RKO (cell line): Measurements from ENCODE around the gene LANCL2.

Experiments used
- DNase-seq: peaks from one replicate; pipeline ENCODE4 v3.0.0-alpha.2; 2016; ENCODE audit warnings: low spot score

The LANCL2 gene

GRCh38 chr7:55405856-55406541 is 40.9 kb downstream of the LANCL2 start:
- DNase-seq: no peak

DNA sequence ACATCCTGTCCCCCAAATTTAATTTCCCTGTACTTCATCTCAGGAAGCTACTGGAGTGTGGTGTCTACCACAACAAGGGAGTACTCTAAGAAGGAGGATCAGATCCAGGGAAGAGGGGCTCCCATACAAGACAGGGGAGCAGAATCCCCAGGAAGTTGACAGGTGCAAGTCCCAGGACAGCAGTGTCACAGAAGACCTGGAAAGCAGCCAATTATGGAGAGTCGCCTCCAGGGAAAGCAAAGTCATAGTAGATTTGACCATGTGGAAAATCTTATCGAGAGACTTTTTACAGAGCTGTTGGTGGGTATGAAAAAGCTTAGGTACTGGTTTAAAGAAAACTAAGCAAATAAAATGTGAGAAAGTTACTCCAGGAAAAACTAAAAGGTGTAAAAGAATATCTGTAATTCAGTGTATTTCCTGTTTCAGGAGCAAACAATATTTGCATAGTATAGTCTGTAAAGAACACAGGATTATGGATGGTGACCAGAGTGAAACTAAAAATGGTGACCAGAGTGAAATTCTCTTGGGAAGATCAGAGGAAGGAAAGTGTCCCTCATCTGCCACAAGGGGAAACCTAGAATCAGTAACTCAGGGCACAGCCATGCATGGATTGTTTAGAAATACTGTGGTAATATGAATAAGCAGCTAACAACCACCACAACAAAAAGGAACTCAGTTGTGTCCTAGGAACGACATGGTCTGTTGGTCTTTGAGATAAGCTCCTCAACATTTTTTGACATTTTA is 44.5 kb downstream of the LANCL2 start:
- DNase-seq: peak; percentile 28

DNA sequence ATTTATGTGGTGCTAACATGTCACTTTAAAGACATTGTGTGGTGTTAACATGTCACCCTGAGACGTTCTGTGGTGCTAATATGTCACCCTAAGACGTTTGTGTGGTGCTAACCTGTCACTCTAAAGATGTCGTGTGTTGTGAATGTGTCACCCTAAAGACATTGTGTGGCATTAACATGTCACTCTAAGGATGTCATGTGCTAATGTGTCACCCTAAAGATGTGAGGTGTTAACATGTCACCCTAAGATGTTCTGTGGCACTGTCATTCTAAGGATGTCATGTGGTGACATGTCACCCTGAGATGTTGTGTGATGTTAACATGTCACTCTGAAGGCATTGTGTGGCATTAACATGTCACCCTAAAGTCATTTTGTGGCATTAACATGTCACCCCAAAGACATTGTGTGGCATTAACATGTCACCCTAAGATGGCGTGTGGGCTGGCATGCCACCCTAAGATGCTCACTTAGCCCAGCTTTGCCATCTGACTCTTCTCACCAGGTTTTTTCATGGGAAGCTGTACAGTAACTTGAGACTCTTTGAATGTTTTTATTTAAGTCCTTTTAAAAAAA is 45.6 kb downstream of the LANCL2 start:
- no peak for DNase-seq

GRCh38 chr7:55411844-55412243 is 46.7 kb downstream of the LANCL2 start:
- no peak for DNase-seq

- DNase-seq: no peak
These were observed 48.3 kb downstream of the LANCL2 start for GRCh38 chr7:55413442-55413841.

GRCh38 chr7:55415173-55415778 is 50.1 kb downstream of the LANCL2 start:
- peak; percentile 82 for DNase-seq

DNA sequence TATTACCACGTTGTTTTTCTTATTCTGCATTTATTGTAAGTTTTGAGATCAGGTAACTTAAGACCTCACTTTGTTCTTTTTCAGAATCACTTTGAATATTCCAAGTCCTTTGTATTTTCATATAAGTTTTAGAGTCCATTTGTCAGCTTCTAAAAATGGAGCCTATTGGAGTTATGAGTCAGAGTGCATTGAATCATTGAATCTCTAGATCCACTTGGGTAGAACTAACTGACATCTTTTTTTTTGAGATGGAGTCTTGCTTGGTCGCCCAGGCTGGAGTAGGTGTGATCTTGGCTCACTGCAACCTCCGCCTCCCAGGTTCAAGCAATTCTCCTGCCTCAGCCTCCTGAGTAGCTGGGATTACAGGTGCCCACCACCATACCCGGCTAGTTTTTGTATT is 52.3 kb downstream of the LANCL2 start:
- peak; percentile 25 for DNase-seq

GRCh38 chr7:55420530-55420929 is 55.4 kb downstream of the LANCL2 start:
- DNase-seq: no peak

DNA sequence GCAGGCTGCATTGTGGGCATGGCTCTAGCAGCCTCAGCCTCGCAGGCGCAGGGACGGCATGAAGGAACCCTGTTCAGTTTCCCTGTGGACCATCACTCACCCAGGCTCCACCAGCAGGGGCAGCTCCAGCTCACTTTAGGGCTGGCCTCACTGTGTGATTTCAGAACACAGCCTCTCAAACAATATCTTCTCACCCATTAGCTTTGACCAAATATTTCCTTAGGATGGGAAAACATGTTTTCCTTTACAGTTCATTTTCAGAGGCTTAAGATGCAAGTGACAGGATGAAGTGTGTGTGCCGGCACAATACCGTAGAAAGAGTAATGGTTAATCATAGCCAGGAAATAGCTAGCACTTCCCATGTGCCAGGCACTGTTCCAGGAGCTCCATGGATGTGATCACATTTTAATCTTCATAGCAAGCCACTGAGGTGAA is 58.2 kb downstream of the LANCL2 start:
- DNase-seq: no peak

DNA sequence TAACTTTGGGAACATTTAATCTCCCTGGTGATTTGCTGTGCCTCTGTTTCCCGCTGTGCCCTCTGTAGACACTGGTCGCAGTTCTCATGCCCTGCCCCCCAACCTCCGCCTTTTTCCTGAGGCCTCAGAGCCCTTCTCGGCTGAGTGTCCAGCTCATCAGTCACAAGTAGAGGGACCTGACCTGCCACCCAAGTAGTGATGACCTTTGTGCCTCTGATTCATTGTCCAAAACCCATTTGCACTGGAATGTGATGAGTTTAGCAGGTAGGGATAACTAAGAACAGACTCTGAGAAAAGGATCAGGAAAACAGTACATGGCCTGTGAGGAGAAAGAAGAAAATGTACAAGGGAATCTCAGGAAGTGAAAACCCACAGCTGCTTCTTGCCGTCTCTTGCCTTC is 58.8 kb downstream of the LANCL2 start:
- DNase-seq: no peak

GRCh38 chr7:55425141-55425752 is 60.1 kb downstream of the LANCL2 start:
- no peak for DNase-seq

DNA sequence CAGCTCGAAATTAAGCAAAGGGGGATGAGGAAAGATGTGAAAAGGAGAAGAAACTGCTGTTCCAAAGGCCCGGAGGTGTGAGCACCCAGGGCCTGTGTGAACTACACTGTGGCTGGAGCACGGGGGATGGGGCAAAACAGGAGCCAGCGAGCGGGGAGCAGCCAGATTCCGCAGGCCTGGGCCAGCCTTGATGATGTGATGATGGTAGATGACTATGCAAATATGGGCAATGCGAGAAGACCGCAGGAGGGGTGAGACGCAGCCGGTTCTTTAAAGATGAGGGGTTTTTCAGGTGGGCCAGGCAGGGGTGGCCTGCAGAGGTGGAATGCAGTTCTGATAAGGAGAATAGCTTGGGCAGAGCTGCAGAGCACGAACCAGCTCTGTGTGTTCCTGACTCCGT is 61.5 kb downstream of the LANCL2 start:
- DNase-seq: no peak

GRCh38 chr7:55427342-55427741 is 62.2 kb downstream of the LANCL2 start:
- DNase-seq: no peak

DNA sequence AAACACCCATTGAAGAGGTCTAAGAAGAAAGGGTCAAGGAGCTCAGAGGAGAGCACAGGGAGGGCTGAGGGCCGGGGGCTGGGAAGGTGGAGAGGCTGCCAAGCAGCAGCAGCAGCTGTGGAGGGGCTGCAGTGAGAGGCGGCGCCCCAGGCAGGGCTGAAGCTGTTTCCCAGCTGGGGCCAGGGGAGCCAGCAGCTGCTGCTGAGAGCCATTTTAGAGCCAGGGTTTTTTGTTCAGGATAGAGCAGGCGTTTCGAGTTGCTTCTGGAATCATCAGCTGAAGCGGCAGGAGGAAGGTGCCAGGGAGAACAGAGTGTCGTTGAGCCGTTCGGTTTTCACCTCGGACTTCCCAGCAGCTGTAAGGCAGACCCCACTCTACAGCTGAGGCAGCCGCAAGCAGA is 62.7 kb downstream of the LANCL2 start:
- DNase-seq: no peak

DNA sequence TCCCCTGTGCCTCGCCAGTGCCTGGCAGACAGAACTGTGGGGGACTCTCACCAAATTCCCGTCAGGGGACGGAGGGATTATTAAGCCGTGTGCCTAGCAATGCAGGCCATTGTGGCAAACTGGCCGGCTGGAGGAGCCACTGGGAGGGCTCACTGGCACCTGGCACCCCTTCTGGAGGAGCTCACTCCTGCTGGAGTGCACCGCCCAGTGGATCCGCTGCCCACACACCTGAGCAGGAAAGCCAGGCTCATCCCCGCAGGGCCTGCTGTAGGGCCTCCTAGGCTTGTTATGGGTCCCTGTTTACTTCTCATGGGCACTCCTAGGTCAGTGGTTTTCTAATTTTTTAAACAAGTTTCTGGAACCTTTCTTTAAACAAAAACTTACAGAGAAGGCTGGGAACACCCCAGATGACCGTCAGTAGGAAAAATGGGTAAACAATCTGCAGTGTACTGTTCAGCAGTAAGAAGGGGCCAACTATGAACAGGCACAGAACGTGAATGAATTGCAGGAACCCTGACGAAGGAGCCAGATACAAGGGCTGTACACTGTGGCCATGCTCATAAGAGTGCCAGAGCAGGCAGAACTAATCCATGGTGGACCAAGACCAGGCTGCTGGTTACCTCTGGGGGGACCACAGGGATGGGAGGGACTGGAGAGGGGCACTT is 64.8 kb downstream of the LANCL2 start:
- DNase-seq: no peak

DNA sequence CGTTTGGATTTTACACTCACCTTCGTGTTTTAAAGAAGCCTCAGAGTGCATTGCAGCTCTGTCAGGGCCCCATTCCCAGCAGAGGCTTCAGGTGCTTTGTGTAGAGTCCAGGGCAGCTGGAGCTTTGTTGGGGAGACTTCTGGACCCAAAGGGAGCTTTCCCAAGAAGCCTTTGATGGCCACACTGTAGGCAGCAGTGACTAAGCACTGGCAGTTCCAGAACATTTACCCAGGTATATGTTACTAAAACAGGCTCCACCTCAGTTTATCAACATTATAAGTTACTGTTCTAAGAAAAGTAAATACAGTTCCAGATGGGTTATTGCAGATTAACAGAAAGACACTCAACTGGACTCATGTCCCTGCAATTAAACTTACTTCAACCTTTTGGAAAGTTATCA is 66.8 kb downstream of the LANCL2 start:
- no peak for DNase-seq

GRCh38 chr7:55432506-55432905 is 67.4 kb downstream of the LANCL2 start:
- DNase-seq: no peak

DNA sequence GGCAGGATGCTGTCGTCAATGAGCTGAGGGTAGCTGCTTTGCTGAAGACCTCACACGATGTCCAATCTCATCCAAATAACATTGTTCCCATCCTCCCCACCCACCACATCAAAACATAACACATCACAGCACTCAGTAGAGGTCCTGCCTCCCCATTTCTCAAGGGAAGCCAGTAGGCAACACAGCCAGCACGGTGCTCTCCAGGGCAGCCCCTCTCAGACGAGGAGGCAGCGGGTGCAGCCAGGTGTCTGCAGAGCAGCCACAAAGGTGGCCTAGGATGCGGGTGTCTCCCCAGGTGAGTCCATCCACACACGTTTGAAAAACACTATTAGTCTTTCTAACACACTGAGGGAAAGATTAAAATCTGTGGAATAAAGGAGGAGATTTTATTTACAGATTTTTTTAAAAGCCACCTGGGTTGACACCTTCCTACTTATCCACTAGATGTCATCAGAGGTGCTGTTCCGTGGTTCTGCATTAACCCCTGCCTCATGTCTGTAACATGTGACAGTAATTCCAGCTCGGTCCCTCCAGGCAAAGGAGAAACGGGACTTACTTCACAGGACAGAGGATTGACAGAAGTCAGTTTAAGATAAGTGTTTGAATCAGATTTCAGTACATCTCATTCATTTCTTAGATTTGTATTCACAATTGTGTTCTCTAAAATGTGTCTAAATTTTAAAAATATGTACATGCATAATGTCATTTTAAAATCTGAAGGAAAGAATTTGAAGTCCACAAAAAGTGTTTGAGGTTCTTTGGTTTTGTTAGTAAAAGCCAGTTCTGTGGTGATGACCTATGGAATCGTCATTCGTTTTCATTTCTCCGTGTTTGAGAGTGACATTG is 68.0 kb downstream of the LANCL2 start:
- DNase-seq: peak; percentile 71

DNA sequence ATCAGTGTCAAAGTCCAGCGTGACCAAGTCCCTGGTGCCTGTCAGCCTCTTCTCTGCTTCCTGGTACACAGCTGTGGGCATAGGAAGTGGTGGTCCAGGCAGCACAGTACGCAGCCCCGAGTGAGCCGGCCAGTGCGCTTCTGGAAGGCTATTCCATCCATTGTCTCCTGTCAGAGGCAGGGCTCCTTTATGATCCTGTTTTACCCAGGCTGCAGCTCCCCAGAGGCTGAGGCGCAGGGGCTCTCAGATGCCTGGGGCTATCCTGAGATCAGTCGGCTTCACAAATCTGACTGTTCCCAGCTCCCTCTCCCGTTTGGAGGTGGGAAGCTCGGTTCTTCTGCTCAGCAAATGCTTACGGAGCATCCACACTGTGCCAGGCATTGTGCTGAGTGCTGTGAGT is 70.3 kb downstream of the LANCL2 start:
- no peak for DNase-seq

DNA sequence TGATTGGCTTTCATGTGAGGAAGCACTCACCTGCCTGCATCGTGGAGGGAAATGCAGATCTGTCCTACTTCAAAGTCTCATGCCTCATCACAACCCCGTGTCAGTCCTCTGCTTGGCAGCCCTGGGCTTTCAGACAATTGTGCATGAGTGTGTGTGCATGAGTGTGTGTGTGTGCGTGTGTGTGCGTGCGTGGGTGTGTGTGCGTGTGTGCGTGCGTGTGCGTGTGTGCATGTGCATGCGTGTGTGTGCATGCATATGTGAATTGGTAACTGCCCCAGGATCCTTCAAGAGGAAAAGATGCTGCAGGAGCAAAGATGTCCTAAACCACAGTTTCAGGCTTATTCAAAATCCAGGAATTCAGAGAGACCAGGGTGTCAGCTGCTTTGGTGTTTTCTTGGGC is 71.3 kb downstream of the LANCL2 start:
- no peak for DNase-seq

DNA sequence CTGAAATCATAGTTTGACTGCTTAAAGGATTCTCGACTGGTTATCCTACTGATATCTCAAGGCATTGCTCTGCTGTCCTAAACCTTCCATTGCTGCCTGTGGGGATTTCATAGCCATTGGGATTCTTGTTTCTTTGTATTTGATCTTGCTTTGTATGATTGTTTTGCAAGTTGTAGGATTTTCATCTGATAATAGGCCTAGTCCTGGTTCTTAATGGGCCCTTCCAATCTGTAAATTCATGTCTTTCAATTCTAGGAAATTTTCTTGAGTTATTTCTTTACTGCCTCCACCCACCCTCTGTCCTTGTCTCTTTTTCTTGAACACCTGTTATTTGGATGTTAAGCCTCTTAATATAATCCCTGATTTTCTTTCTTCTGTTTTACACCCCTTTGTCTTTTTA is 72.2 kb downstream of the LANCL2 start:
- no peak for DNase-seq
